H1 (cell line): ENCODE results near the gene TBX4. TPM values are rescaled to one million over a fixed set of nuclear protein-coding genes. Genes with fewer than 3 reads are reported as not detected.

Experiments used
- CTCF ChIA-PET: fragments of 300-600 bp; sonication (Branson Sonifier 250); formaldehyde crosslinking; loops from one replicate; lab custom pipeline; 2021; ENCODE audit not compliant: partially characterized antibody; lab: Charles Lee
- POLR2A ChIA-PET: fragments of 300-600 bp; sonication (Branson Sonifier 250); formaldehyde crosslinking; loops from one replicate; lab custom pipeline; 2021; ENCODE audit warnings: inconsistent platforms; ENCODE audit not compliant: partially characterized antibody; lab: Charles Lee
- DNase-seq, 2 experiments: peaks; one replicate each; pipeline versions ENCODE4 v3.0.0 to v3.0.0-alpha.2; 2010 to 2022; ENCODE audit warnings: low spot score in 2 of 2, low read depth in 1 of 2, mixed read lengths in 1 of 2
- FAIRE-seq: peaks from 2 replicates; lab custom pipeline; 2011; peaks lifted over from hg19 to GRCh38; lab: Jason Lieb, UNC
- H2AFZ ChIP-seq: 2 replicates; pipeline ENCODE4 v1.8.1; 2012; ENCODE audit warnings: low read length, inconsistent platforms
- H2AK5ac ChIP-seq: 2 replicates; pipeline ENCODE4 v1.6.1; 2013; ENCODE audit warnings: low read depth, low read length
- H2BK120ac ChIP-seq: replicated peaks from 2 replicates; pipeline ENCODE3; 2013; ENCODE audit warnings: low read depth, low read length, inconsistent platforms
- H2BK12ac ChIP-seq: 2 replicates; pipeline ENCODE4 v1.6.1; 2013; ENCODE audit warnings: low read depth, low read length
- H2BK15ac ChIP-seq: 2 replicates; pipeline ENCODE4 v1.6.1; 2013; ENCODE audit warnings: low read length
- H2BK20ac ChIP-seq: 2 replicates; pipeline ENCODE4 v1.6.1; 2013; ENCODE audit warnings: low read length
- H2BK5ac ChIP-seq: 2 replicates; pipeline ENCODE4 v1.6.1; 2013; ENCODE audit warnings: low read depth, low read length
- H3K14ac ChIP-seq: 2 replicates; pipeline ENCODE4 v1.6.1; 2013; ENCODE audit warnings: inconsistent platforms; ENCODE audit not compliant: insufficient read length
- H3K18ac ChIP-seq: 2 replicates; pipeline ENCODE4 v1.6.1; 2013; ENCODE audit warnings: low read length; ENCODE audit errors: extremely low read depth
- H3K23ac ChIP-seq: 2 replicates; pipeline ENCODE4 v1.6.1; 2013; ENCODE audit warnings: inconsistent platforms; ENCODE audit not compliant: insufficient read length
- H3K23me2 ChIP-seq: 2 replicates; pipeline ENCODE4 v1.6.1; 2013; ENCODE audit warnings: low read depth, low read length
- H3K27ac ChIP-seq: 2 replicates; pipeline ENCODE4 v1.6.1; 2011; ENCODE audit warnings: low read depth, low read length, inconsistent platforms
- H3K27me3 ChIP-seq, 4 experiments: replicated peaks in 1 of 4; 1 replicate in 1 of 4; 2 replicates in 3 of 4; pipeline versions ENCODE4 v1.6.1 to v1.8.1; 2011 to 2013; ENCODE audit warnings: low read length in 3 of 4, mild to moderate bottlenecking in 3 of 4, inconsistent platforms in 2 of 4, mixed read lengths in 2 of 4, moderate library complexity in 1 of 4; ENCODE audit not compliant: control insufficient read depth in 3 of 4, insufficient read depth in 3 of 4; ENCODE audit errors: extremely low read depth in 1 of 4
- H3K36me3 ChIP-seq, 4 experiments: 2 replicates each; pipeline versions ENCODE4 v1.6.1 to v1.8.1; 2011 to 2013; ENCODE audit warnings: mild to moderate bottlenecking in 4 of 4, low read length in 3 of 4, moderate library complexity in 2 of 4, control low read depth in 1 of 4, inconsistent platforms in 1 of 4; ENCODE audit not compliant: insufficient read depth in 4 of 4, control insufficient read depth in 2 of 4
- H3K4ac ChIP-seq: replicated peaks from 2 replicates; pipeline ENCODE3; 2013; ENCODE audit warnings: low read length, low read depth, mixed read lengths, inconsistent platforms; ENCODE audit not compliant: insufficient read length
- H3K4me1 ChIP-seq, 4 experiments: replicated peaks in 1 of 4; 1 replicate in 1 of 4; 2 replicates in 3 of 4; pipeline versions ENCODE4 v1.6.1 to v1.8.1; 2011 to 2013; ENCODE audit warnings: low read length in 3 of 4, inconsistent platforms in 2 of 4, mixed read lengths in 1 of 4; ENCODE audit not compliant: insufficient read depth in 4 of 4, control insufficient read depth in 3 of 4
- H3K4me2 ChIP-seq, 2 experiments: 2 replicates each; pipeline versions ENCODE4 v1.6.1 to v1.8.1; 2011 to 2013; ENCODE audit warnings: low read depth in 2 of 2, low read length in 2 of 2, control low read depth in 1 of 2, inconsistent platforms in 1 of 2, mild to moderate bottlenecking in 1 of 2; ENCODE audit not compliant: insufficient read depth in 1 of 2
- H3K4me3 ChIP-seq, 4 experiments: fragments of 200-600, 300-600 bp in 1 of 4; sonication (generic), shearing (Covaris generic), sonication (Bioruptor Twin) in 1 of 4; 2 replicates each; pipeline versions ENCODE4 v1.5.1 to v1.8.1; 2011 to 2016; ENCODE audit warnings: low read length in 4 of 4, low read depth in 3 of 4, control low read depth in 2 of 4, inconsistent platforms in 2 of 4, mild to moderate bottlenecking in 2 of 4, mixed read lengths in 1 of 4, moderate library complexity in 1 of 4; ENCODE audit not compliant: insufficient read depth in 2 of 4; ENCODE audit errors: extremely low read depth in 1 of 4
- H3K56ac ChIP-seq: replicated peaks from 2 replicates; pipeline ENCODE3; 2013; ENCODE audit warnings: low read depth, mild to moderate bottlenecking, mixed read lengths, low read length, inconsistent platforms; ENCODE audit not compliant: insufficient read length
- H3K79me1 ChIP-seq: 2 replicates; pipeline ENCODE4 v1.6.1; 2013; ENCODE audit warnings: low read depth, low read length, control low read depth
- H3K79me2 ChIP-seq, 2 experiments: 2 replicates each; pipeline versions ENCODE4 v1.6.1 to v1.8.1; 2012 to 2013; ENCODE audit warnings: low read length in 2 of 2, mild to moderate bottlenecking in 2 of 2, inconsistent platforms in 1 of 2; ENCODE audit not compliant: insufficient read depth in 2 of 2, control insufficient read depth in 1 of 2
- H3K9ac ChIP-seq, 4 experiments: replicated peaks in 1 of 4; 1 replicate in 1 of 4; 2 replicates in 3 of 4; pipeline versions ENCODE4 v1.6.1 to v1.8.1; 2011 to 2013; ENCODE audit warnings: low read depth in 3 of 4, low read length in 3 of 4, control low read depth in 2 of 4, mild to moderate bottlenecking in 2 of 4, moderate library complexity in 2 of 4, inconsistent platforms in 1 of 4; ENCODE audit errors: extremely low read depth in 1 of 4
- H3K9me3 ChIP-seq, 2 experiments: 2 replicates each; pipeline versions ENCODE4 v1.6.1 to v1.8.1; 2012 to 2013; ENCODE audit warnings: mild to moderate bottlenecking in 2 of 2, moderate library complexity in 2 of 2, control low read depth in 1 of 2, inconsistent platforms in 1 of 2, low read depth in 1 of 2, low read length in 1 of 2, mixed read lengths in 1 of 2; ENCODE audit not compliant: insufficient read depth in 2 of 2
- H4K20me1 ChIP-seq, 2 experiments: replicated peaks in 1 of 2; 2 replicates each; pipeline versions ENCODE3 to v1.8.1; 2011 to 2013; ENCODE audit warnings: inconsistent platforms in 2 of 2, low read length in 2 of 2, mild to moderate bottlenecking in 1 of 2; ENCODE audit not compliant: insufficient read depth in 2 of 2, control insufficient read depth in 1 of 2
- H4K5ac ChIP-seq: 2 replicates; pipeline ENCODE4 v1.6.1; 2013; ENCODE audit warnings: low read length, low read depth, mixed read lengths, inconsistent platforms; ENCODE audit not compliant: insufficient read length
- H4K8ac ChIP-seq: 2 replicates; pipeline ENCODE4 v1.8.0; 2013; ENCODE audit warnings: mild to moderate bottlenecking, moderate library complexity, low read length, inconsistent platforms; ENCODE audit not compliant: insufficient read depth; ENCODE audit errors: extremely low read depth
- H4K91ac ChIP-seq: replicated peaks from 2 replicates; pipeline ENCODE3; 2013; ENCODE audit warnings: low read length, mixed read lengths, inconsistent platforms; ENCODE audit not compliant: insufficient read length
- CTBP2 ChIP-seq: IDR thresholded peaks from 2 replicates; pipeline ENCODE4 v1.7.0; 2011; ENCODE audit warnings: borderline replicate concordance, mild to moderate bottlenecking, moderate library complexity, mixed read lengths, low read length; ENCODE audit not compliant: insufficient read depth, insufficient read length
- EZH2 ChIP-seq: fragments of 200-600 bp; sonication (generic); IDR thresholded peaks from 2 replicates; pipeline ENCODE4 v1.7.1; 2012; ENCODE audit warnings: low read depth, mild to moderate bottlenecking, moderate library complexity, low read length, inconsistent platforms; ENCODE audit not compliant: severe bottlenecking
- FOSL1 ChIP-seq: IDR thresholded peaks from 2 replicates; pipeline ENCODE4 v1.6.1; 2011; ENCODE audit warnings: mild to moderate bottlenecking, low read depth, low read length, moderate library complexity; ENCODE audit not compliant: insufficient read depth
- KDM4A ChIP-seq: IDR thresholded peaks from one replicate; pipeline ENCODE4 v1.7.1; 2012; ENCODE audit warnings: low read depth, mild to moderate bottlenecking, moderate library complexity, low read length, inconsistent platforms; ENCODE audit not compliant: severe bottlenecking
- KDM5A ChIP-seq: fragments of 200-600 bp; IDR thresholded peaks from 2 replicates; pipeline ENCODE4 v1.7.1; 2012; ENCODE audit warnings: mild to moderate bottlenecking, low read length, inconsistent platforms, mixed read lengths
- SIRT6 ChIP-seq: IDR thresholded peaks from one replicate; pipeline ENCODE4 v1.7.1; 2012; ENCODE audit warnings: low read length, inconsistent platforms
- SRF ChIP-seq: IDR thresholded peaks from 2 replicates; pipeline ENCODE4 v1.6.1; 2011; ENCODE audit warnings: mild to moderate bottlenecking, low read depth, low read length, moderate library complexity
- WGBS, 2 experiments: shearing (Covaris generic) in 1 of 2; methylation state at CpG; one replicate each; pipeline versions ENCODE4 v1.1.6 to v1.1.7; 2013 to 2015; ENCODE audit warnings: low lambda C conversion rate in 2 of 2, mixed read lengths in 2 of 2, inconsistent platforms in 1 of 2, low coverage in 1 of 2, missing lambda C conversion rate in 1 of 2; ENCODE audit not compliant: insufficient replicate concordance in 2 of 2, insufficient coverage in 1 of 2, insufficient read length in 1 of 2; ENCODE audit errors: extremely low coverage in 1 of 2, missing lambda C conversion rate in 1 of 2; 5-methylcytosine and 5-hydroxymethylcytosine counted together
- polyA plus RNA-seq, 7 experiments: library from polyadenylated mRNA; depleted of rRNA in 3 of 7; stranded (reverse) in 5 of 7; unstranded in 2 of 7; fragments of >200 nt in 5 of 7; fragments of 200-250 nt in 2 of 7; gene quantifications; 1 replicate in 5 of 7; 2 replicates in 1 of 7; 4 replicates in 1 of 7; pipeline versions ENCODE4 v1.2.1 to v1.2.3, GENCODE V29; 2011 to 2013; ENCODE audit warnings: missing spikeins in 2 of 7, mixed read lengths in 2 of 7
- total RNA-seq: library from RNA; stranded (reverse); fragmentation: NEBNext Ultra II Directional; extraction: Animal tissue kit (Norgen Biotek cat#: 25700); gene quantifications from 2 replicates; pipeline ENCODE4 v1.2.1, GENCODE V29; 2021
- TF ChIP-seq, protein P1 (sequence below): IDR thresholded peaks from 2 replicates; pipeline ENCODE4 v1.6.1; 2012; ENCODE audit warnings: low read length, inconsistent platforms
- TF ChIP-seq, protein P2 (sequence below): IDR thresholded peaks from 2 replicates; pipeline ENCODE4 v1.6.1; 2012; ENCODE audit warnings: inconsistent platforms

The TBX4 gene
- total and polyA plus RNA-seq, 2 of the 8 experiments (the other 6 are each of a cell fraction or from before 2014, with no cell fraction given), result 0.02 TPM; not detected in 1

GRCh38 chr17:61412860-61413660 is 39.2 kb upstream of the TBX4 start:
- H3K79me2 ChIP-seq, result no peaks in the 10 kb centered on the region
- CTCF ChIA-PET, result interaction anchor here (0.8 to 8.8 kb wide), 35 partner anchors 8 to 390 kb away, joined by 3 to 108 read pairs (median 4); partner anchors contain the start of genes TBX2 and TBX4
- no peak overlapping the region for H2BK20ac ChIP-seq
- H3K23ac ChIP-seq, result no peak overlapping the region
- H3K4ac ChIP-seq, result no peak overlapping the region
- peaks cover 2 to 7% of the 10 kb centered on the region in 2 experiments for H4K20me1 ChIP-seq
- no peak overlapping the region for H2BK15ac ChIP-seq
- H3K18ac ChIP-seq, result no peak overlapping the region; the same call in 1 of the 2 replicates
- peak overlapping the region; percentile 63; the same call in 1 of the 2 replicates for H4K8ac ChIP-seq
- no peak overlapping the region for H3K56ac ChIP-seq
- no peaks in the 10 kb centered on the region; a peak in 1 of 8 replicates for H3K36me3 ChIP-seq
- H2BK5ac ChIP-seq, result no peak overlapping the region
- peaks cover 35 to 89% (median 81%) of the 10 kb centered on the region in 4 experiments for H3K27me3 ChIP-seq
- peaks cover 0 to 22% (median 10%) of the 10 kb centered on the region in 4 experiments; a peak in 5 of 7 replicates for H3K4me1 ChIP-seq
- H3K9ac ChIP-seq, result no peak overlapping the region
- WGBS, 2 experiments, result 7% methylated on average over 35 of the region's 38 CpGs; no CpG with 5 or more reads in 1 of the 2 experiments
- H2BK120ac ChIP-seq, result no peak overlapping the region
- POLR2A ChIA-PET, result interaction anchor here (0.6 to 1.3 kb wide), 4 partner anchors 9 to 46 kb away, joined by 3 to 4 read pairs (median 3); no protein-coding TSS in a partner anchor
- DNase-seq (no peak), FAIRE-seq (no peak)
- peak overlapping the region; percentile 73 to 93 for H3K4me2 ChIP-seq
- H2AFZ ChIP-seq, result peak overlapping the region; percentile 34
- H3K79me1 ChIP-seq, result no peaks in the 10 kb centered on the region
- peaks cover 18% of the 10 kb centered on the region for H3K23me2 ChIP-seq
- H4K91ac ChIP-seq, result no peak overlapping the region
- no peak overlapping the region for H4K5ac ChIP-seq
- no peak overlapping the region for H3K14ac ChIP-seq
- H3K4me3 ChIP-seq, result peak overlapping the region; percentile 24 to 65 (median 54)
- H3K9me3 ChIP-seq, result no peaks in the 10 kb centered on the region; a peak in 1 of 4 replicates
- no peak overlapping the region for H2AK5ac ChIP-seq
- peak overlapping the region; percentile 30; the same call in 1 of the 2 replicates for H2BK12ac ChIP-seq
- no peak overlapping the region for H3K27ac ChIP-seq
- TF ChIP-seq FOSL1 (no peak), KDM5A (no peak), SRF (no peak), CTBP2 (peak; percentile 3), KDM4A (peak; percentile 98), SIRT6 (no peak), EZH2 (no peak)
- TF ChIP-seq, protein P1, sequence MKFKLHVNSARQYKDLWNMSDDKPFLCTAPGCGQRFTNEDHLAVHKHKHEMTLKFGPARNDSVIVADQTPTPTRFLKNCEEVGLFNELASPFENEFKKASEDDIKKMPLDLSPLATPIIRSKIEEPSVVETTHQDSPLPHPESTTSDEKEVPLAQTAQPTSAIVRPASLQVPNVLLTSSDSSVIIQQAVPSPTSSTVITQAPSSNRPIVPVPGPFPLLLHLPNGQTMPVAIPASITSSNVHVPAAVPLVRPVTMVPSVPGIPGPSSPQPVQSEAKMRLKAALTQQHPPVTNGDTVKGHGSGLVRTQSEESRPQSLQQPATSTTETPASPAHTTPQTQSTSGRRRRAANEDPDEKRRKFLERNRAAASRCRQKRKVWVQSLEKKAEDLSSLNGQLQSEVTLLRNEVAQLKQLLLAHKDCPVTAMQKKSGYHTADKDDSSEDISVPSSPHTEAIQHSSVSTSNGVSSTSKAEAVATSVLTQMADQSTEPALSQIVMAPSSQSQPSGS, result no peak
- TF ChIP-seq, protein P2, sequence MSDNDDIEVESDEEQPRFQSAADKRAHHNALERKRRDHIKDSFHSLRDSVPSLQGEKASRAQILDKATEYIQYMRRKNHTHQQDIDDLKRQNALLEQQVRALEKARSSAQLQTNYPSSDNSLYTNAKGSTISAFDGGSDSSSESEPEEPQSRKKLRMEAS, result 0 out of 2 replicates have a peak, but pooled peaks have one; percentile 0
